Activated effector memory CD4-positive, alpha-beta T cell treated with Interleukin-2 at 50 U/mL for 16 hours (primary cell): ENCODE measurements around the gene AKR1B1.

Experiments
- DNase-seq: peaks from one replicate; pipeline ENCODE4 v3.0.0-alpha.2; 2020

The AKR1B1 gene

DNA sequence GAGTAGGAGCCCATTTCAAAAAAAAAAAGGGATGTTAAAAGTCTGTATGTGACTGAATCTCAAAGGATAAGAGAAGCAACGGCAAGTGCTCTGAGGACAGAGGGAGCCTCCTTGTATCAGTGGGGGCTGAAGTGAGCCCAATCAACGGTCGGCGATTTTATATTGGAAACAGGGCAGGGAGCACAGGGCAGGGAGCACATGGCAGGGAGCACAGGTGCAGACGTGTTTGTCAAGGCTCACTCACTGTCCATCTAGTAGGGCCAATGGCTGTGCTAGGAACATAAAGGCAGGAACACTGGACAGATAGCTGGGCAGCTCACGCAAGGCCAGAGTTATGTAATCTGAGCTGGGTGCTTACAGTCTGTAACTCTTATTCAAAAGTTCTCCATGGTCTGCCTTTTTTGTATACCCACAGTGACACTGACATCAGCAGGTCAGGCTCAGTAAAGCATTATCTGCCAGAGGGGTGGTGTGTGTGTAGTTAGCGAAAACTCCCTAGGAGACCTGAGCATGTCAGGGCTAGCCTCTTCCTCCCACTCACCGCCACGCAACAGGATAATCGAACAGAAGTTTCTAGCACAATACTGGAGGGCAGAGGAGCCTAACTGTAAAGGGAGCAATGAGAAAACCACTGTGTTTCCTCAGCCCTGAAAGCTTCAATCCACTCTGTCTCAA is 15.4 kb downstream of the AKR1B1 start:
- no peak for DNase-seq

DNA sequence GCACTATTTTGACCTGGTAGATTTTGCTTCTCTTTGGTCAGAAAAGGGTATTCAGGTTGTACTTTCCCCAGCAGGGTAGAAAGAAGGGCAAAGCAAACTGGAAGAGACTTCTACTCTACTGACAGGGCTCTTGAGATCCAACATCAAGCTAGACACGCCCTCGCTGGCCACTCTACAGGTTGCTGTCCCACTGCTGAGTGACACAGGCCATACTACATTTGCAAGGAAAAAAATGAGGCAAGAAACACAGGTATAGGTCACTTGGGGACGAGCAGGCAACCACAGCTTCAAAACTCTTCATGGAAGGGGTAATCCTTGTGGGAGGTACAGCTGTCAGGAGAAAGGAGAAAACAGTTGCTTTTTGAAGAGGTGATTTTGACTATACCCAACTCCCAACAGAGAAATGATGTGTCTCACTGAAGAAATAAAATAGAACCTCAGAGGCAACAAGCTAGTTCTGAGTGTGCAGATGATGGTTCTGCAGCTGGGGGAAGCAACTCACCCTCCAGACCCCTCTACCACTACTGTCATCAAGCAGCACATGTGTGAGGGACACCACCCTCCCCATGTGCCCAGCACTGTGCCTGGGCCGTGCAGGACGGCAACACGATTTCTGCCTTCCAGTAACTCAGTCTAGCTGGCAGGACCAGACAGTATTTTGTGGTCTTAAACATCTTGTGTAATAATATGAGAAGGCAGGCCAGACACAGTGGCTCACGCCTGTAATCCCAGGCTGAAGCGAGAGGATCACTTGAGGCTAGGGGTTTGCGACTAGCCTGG is 16.3 kb downstream of the AKR1B1 start:
- DNase-seq: no peak

DNA sequence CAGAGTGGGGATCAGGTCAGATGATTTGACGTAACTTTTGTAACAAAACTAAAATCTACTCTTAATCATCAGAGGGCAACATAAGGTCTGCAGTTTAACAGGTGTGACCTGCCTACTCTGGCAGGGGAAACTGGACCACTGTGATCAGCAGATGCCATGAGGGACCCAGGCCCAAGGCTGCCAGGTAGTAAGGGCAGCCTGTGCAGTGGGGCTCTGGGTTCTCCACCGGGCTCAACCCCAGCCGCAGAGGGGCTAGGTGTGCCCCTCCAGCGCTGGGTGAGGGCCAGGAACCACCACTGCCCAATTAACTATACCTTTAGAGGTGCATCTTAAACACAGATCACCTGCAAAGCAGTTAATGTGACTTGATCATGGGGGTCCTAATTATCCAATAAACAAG is 17.6 kb downstream of the AKR1B1 start:
- DNase-seq: no peak

DNA sequence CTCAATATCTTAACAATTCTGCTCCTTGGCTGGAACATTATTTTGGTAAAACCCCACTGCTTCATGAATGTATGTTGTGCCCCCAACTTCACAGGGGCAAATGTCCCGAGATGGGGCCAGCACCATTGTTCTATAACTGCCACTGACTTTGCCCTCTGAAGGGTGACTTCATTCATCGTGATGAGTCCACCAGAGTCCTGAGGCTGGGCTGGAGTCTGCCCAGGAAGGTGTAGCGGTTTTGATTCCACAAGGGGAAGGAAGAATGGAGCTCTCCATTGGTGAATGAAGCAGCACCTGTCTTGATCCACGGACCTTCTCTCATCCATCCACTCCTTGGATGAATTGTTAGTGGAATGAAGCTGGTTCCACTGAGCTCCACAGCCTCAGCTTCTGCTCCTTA is 18.4 kb downstream of the AKR1B1 start:
- no peak for DNase-seq

DNA sequence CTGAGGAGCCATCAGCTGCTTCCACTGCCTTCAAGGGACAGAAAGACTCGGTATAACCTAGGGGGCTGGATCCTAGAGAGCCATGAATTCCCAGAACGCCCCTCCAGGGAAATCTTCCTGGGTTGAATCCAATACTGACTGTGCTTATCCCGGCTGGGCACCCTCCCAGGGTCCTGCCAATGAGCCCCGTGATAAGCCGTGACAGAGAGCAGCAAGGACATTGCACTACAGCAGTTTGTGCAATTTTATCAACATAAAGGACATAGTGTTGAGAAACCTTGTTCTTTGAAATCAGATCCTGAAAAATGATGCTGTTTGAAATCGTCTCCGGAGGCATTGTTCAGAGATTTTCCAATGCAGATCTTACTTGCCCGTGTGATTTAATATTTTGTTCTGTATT is 18.8 kb downstream of the AKR1B1 start:
- no peak for DNase-seq

DNA sequence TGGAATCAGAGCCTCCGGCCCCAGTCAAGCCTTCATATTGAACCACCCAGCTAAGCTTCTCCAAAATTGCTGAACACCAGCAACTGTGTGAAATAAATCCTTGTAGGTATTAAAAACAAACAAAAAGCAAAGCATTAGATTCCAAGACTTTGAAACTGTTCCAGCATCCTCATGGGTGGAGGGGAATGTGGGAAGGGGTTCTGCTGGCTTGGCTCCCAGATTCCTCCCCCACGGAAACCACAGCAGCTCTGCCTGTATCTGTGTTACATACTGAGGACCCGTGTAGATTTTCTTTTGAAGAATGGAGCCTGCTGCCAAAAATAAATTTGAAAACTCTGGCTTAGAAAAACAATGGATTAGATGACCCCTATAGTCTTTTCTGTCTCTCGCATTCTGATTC is 20.0 kb downstream of the AKR1B1 start:
- DNase-seq: no peak

DNA sequence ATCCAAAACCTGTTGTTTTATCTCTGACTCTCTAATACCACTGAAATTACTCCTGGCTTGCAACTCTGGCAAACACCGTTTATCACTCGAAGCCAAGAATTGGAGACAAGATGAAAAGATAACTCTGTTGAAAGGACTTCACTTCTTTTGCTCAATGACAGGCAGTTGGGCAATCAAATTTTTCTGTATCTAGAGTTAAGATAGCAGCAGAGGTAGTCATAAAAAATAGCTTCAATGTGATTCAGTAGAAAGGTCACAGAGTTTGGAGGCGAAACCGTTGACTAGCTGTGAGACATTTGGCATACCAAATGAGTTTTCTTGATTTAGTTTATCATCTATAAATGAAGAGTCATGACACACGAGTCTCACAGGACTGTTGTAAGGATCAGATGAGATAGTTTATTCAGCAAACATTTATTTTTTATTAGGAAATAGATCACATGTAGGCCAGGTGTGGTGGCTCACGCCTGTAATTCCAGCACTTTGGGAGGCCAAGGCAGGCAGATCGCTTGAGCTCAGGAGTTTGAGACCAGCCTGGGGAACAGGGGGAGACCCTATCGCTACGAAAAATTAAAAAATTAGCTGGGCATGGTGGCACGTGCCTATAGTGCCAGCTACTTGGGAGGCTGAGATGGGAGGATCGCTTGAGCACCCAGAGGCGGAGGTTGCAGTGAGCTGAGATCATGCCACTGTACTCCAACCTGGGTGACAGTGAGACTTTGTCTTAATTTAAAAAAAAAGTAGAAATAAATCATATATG is 23.6 kb downstream of the AKR1B1 start:
- no peak for DNase-seq

DNA sequence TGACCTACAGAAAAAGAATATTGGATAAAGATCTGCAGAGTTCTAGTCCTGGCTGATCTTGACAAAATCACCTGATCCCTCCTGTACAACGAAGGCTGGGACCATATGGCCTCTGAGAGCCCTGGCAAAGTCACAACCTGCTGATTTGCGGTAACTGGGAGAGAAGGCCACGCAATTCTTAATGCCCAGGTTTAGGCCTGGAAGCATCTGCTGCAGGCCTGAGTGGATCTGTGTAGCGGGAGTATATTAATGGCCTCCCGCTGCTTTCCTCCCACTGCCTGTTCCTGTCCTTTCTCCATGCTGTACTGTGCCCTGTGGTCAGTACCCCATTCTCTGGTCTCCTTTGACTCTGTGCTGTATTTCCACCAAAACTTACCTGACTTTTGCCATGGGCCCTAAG is 24.2 kb downstream of the AKR1B1 start:
- DNase-seq: no peak

DNA sequence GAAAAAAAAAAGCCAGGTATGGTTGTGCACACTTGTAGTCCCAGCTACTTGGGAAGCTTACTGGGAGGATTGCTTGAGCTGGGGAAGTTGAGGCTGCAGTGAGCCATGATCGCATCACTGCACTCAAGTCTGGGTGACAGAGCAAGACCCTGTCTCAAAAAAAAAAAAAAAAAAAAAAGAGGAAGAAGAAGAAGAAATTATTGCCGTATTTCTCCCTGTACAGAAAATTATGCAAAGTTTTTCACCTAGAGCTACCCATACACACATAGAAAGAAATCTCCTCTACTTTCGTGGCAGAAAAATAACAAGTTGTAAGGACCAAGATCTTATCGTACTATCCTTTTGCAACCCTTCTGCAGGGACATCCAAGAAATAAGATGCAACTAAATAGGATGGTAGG is 25.5 kb downstream of the AKR1B1 start:
- no peak for DNase-seq

DNA sequence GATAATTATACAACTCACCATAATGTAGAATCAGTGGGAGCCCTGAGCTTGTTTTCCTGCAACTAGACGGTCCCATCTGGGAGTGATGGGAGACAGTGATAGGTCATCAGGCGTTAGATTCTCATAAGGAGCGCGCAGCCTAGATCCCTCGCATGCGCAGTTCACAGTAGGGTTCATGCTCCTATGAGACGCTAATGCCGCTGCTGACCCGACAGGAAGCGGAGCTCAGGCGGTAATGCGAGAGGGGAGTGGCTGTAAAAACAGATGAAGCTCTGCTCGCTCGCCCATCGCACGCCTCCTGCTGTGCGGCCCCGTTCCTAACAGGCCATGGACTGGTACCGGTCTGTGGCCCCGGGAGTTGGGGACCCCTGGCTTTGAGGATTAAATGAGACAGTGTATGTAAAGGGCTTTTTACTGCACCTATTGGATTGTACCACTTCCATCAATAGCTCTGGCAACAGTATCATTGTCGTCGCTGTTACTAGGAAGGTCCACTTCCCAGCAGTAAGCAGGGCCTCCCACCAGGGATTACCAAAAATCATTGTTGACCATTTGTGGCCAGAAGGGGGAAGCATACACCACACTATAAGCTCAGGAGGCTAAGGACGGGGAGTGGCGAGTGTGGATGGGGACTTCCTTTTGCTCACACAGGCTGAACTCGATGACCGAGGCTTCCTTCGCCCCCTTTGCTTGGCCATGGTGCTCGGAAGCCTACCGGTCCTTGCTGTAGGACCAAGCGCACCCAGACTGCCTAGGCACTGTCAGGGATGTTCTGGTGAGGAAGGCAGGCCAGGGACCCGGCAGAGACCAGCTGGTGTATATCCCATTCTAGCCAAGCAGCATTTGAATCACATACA is 26.4 kb downstream of the AKR1B1 start:
- DNase-seq: peak; percentile 60

DNA sequence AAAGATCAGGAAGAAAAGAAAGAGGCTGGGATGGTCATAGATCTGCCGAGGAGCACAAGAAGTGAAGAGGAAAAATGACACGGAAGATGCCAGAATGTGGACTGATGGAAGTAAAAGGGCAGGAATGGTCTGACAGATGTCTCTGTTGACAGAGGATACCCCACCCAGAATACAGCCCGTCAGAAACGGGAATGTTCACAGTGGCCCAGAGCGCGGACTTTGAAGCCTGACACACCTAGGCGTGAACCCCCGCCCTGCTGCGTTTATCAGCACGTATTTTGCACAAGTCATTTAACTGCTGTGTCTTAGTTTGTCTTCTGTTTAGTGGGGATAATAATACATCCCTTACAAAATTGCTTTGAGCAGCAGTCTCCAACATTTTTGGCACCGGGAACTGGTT is 27.1 kb downstream of the AKR1B1 start:
- no peak for DNase-seq

DNA sequence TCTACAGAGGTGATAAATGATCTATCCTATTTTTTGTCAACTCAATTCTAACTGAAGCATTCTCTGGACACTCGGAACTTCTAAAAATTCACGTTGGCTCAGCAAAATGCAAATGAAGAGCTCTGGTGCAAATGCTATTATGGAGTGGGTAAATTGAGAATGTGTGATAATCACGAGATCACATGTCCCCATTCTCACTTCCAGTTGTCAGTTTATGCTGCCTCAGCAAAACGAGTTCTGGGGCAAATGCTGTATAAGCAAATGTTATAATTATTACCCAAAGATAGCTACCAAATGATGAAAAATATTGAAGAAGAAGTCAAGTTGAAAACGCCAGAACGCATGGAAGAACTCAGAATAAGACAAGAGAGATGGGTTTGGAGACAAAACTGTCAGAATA is 29.4 kb downstream of the AKR1B1 start:
- no peak for DNase-seq

DNA sequence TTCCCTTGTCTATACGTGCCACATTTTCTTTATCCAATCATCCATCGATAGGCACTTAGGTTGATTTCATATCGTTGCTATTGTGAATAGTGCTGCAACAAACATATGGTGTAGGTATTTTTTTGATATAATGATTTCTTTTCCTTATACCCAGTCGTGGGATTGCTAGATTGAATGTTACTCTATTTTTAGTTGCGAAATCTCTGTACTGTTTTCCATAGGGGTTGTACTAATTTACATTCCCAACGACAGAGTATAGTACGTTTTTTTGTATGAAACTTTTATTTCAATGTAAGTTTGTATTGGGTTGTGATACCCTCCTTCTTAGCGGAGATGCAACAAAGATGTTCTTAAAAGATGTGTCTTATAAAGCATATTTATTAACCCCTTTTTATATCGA is 30.0 kb downstream of the AKR1B1 start:
- DNase-seq: no peak

DNA sequence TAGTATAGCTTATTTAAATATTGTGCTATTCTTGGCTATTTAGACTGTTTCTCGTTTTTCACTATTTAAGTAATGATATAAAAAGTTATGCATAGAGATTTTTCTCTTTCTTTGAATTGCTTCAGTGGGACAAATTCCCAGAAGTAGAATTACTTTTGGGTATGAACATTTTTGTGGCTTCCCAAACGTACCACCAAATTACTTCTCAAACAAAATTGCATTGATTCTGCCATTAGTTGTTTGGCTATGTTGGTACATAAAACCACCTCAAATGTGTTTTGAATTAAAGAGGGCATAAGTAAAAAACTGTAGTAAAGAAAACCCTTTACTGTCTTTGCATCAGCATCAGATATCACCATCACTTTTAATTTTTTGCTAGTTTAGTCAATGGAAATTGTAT is 31.0 kb downstream of the AKR1B1 start:
- DNase-seq: no peak

DNA sequence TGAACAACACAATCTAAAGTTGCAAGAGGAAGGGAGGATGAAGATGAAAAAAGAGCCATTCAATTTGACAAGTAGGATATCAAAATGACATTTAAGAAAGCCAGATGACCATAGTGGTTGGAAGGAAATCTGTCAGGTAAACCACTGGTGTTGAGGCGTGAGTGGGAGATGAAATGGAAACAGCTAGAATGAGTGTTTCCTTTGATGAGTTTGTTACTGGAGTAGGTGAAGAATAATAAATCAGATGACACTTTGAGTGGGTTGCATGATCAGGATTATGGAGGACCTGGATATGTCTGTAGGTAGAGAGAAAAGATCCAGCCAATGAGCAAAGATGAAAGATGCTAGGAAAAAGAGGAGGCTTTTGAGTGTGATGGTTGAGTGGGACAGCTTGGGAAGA is 33.1 kb downstream of the AKR1B1 start:
- no peak for DNase-seq

DNA sequence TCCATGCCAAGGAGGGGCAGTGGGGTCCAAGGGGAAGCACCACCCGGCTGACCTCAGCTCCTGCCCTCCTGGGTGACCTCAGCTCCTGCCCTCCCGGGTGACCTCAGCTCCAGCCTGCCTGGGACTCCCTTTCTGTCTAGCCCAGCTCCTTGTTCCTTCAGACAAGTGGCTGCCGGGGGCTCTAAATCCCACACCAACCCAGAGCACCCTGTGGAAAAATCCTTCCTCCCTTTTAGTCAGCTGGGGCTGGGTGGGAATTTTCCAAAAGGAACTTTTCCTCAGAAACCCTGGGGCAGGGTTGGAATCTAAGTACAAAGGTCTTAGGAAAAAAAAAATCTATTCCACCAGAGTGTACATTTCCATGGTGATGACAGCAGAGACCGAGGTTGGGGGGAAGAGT is 36.3 kb downstream of the AKR1B1 start:
- DNase-seq: no peak

DNA sequence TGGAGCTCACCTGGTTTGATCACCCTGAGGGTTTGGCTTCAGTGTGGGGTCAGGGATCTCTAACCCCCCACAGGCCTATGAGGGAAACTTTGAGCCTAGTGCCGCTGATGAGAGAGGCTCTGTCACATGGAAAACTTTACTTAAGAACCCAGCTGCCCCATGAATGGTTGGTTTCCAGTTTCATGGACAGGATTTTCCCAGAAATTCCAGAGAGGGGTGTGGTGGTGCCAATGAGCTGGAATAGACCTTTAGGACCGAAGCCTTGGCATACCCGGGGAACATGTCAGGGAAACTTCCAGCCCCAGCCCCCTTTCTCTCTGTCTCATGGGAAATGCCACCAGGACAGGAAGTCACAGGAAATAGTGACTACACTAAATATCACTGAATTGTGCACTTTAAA is 36.9 kb downstream of the AKR1B1 start:
- no peak for DNase-seq

DNA sequence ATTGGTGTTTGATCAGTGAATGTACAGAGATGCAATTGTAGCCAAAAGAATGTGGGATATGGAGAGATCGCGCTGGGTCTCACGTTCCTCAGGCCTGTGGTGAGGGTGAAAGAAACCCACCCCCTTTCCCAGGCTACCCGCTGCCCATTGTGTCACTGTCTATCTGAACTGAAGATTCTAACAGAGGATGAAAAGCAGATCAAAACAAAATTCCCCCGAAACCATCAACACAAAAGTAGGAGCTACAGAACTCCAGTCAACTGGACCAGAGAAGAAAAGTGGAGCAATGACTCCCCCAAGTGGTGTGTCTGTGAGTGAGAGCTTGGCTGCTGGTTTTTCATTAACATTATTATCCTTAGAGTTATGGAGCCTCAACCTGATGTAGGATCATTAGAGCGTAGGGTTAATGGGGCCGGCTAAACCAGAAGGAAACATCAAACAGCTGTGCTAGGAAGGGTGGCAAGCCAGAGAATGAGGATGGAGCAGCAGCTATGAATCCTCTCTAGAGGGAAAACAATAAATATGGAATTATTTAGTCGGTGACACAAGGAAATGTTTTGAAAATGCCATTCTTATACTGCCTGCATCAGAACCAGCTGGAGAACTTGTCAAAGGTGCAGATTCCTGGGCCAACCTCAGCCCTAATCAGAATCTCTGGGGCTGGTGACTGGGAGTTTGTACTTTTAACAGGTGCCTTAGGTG is 38.3 kb downstream of the AKR1B1 start:
- no peak for DNase-seq

DNA sequence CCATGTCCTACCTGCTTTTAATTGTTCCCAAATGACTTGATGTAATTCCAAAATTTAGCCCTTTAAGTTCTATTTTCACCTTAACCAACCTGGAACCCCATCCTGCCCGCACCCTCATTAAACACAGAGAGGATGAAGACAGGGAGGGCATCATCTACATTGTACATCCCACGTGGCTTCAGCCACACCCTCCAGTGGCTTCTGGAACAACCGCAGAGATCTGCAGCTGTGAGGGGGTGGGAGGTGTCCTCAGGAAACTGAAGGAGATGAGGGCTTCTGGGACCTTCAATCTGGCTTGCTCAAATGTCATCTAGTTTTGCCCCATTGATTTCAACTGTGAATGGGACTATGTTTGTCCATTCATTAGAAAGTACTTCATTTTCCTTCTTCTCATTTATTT is 39.0 kb downstream of the AKR1B1 start:
- no peak for DNase-seq

DNA sequence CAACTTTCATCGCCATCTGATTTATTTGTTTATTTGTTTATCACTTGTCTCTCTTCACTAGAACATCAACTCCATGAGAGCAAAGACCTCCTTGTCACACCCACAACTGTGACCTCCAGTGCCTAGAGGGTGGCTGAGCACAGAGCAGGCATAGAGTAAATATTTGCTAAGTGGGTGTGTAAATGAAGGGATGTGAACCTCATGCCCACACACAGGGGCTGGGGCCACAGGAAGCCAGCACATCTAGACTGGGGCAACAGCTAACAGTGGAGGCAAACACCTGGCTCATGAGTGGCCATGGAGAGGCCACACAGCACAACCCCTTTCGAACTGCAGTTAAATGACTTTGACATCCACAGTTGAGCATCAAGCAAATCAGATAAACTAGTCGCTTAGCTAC is 39.8 kb downstream of the AKR1B1 start:
- no peak for DNase-seq

DNA sequence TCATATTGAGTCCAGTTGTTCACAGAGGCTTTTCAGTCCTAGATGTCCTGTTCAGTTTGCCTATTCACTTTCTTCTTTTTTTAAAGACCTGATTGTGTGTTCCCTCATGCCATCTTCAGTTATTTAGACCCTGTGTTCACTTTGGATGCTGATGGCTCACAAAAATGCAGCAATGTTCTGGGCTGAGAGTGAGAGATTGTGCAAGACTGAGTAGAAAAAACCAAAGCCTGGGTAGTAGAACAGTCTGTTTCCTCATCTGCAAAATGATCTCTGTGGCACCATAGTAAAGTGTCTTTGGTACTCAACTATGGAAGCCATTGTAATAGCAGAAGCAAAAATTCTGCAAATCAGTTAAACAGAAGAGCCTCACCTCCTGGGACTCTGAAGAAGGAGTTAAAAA is 43.2 kb downstream of the AKR1B1 start:
- DNase-seq: no peak

DNA sequence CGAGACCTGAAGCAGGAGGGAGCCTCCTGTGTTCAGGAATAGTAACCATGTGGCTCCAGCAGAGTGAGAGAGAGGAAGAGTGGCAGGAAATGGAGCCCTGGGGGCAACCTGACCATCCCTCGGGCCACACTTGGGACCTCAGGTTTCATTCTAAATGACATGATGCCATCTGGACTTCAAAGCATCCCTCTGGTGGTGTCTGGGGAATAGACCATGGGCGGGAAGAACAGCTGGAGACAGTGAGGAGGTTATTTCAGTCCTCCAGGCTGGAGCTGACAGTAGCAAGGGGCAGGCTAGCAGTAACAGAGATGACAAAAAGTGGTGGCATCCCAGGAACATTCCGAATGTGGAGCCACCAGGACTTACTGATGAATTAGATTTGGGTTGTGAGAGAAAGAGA is 44.8 kb downstream of the AKR1B1 start:
- DNase-seq: no peak

DNA sequence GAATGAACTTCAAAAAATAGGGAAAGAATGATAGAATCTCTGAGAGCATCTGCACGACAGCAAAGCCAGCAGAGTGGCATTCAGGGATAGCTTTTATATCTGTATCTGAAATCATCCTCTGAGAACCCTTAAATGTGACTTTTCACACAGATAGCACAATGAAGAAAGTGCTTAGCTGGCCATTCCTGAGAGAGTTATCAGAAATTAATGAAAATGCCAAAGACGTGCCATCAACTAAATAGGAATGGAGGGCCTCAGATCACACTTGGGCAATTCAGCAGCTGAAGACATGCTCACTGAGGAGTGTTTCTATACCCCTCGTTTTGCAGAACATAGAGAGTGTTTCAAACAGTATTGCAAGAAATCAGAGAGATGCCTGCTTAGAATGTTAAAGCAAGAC is 51.6 kb downstream of the AKR1B1 start:
- no peak for DNase-seq
